Measurements from ENCODE around the gene TSHZ2.

GRCh38 chr20:53500651-53501050, 528.5 kb downstream of the TSHZ2 start:
- TF ChIP-seq, protein P1, sequence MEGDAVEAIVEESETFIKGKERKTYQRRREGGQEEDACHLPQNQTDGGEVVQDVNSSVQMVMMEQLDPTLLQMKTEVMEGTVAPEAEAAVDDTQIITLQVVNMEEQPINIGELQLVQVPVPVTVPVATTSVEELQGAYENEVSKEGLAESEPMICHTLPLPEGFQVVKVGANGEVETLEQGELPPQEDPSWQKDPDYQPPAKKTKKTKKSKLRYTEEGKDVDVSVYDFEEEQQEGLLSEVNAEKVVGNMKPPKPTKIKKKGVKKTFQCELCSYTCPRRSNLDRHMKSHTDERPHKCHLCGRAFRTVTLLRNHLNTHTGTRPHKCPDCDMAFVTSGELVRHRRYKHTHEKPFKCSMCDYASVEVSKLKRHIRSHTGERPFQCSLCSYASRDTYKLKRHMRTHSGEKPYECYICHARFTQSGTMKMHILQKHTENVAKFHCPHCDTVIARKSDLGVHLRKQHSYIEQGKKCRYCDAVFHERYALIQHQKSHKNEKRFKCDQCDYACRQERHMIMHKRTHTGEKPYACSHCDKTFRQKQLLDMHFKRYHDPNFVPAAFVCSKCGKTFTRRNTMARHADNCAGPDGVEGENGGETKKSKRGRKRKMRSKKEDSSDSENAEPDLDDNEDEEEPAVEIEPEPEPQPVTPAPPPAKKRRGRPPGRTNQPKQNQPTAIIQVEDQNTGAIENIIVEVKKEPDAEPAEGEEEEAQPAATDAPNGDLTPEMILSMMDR (IDR thresholded peaks at IDR 0.05) = no peak
- no peak for TF ChIP-seq POLR2A (IDR thresholded peaks at IDR 0.05)

Measured in vagina (tissue), 2 donors.